ENCODE results near the gene METTL2A.
A peak's percentile ranks its signal among the peaks of the same experiment; 100 is the strongest.
"Not testable (repeated sequence)": the region's sequence is repeated elsewhere in the genome, so short reads cannot be mapped to it uniquely, and the experiment has no call there.

The METTL2A gene

GRCh38 chr17:62423647-62424461 is at the start of gene METTL2A:
Gene METTL2A, plus strand, starts transcription at chr17:62423897. Its CDS starts 6 bp downstream, at chr17:62423903.
- peak; percentile 11 to 85 (median 63) for DNase-seq

GRCh38 chr17:62380253-62380652 is 43.4 kb upstream of the METTL2A start, which contains the start of gene EFCAB3:
Gene EFCAB3, plus strand, starts transcription at chr17:62380553. Its CDS starts 2,427 bp downstream, at chr17:62382980.
- no peak for DNase-seq

GRCh38 chr17:62381561-62381960 is 42.1 kb upstream of the METTL2A start:
- no peak for DNase-seq

GRCh38 chr17:62388856-62389255 is 34.8 kb upstream of the METTL2A start:
- DNase-seq, result no peak

- no peak for DNase-seq
These were observed 30.8 kb upstream of the METTL2A start for GRCh38 chr17:62392908-62393307.

- DNase-seq, result no peak
These were observed 24.8 kb upstream of the METTL2A start for GRCh38 chr17:62398891-62399290.

GRCh38 chr17:62405451-62405850 is 18.2 kb upstream of the METTL2A start:
- no peak for DNase-seq

GRCh38 chr17:62413090-62413489 is 10.6 kb upstream of the METTL2A start:
- not testable (repeated sequence) for DNase-seq

GRCh38 chr17:62426214-62426613 is 2.5 kb downstream of the METTL2A start:
- DNase-seq, result not testable (repeated sequence)

- not testable (repeated sequence) for DNase-seq
These were observed 11.6 kb downstream of the METTL2A start for GRCh38 chr17:62435251-62435650.

GRCh38 chr17:62441181-62441580 is 17.5 kb downstream of the METTL2A start:
- not testable (repeated sequence) for DNase-seq

- no peak for DNase-seq
These were observed 20.4 kb downstream of the METTL2A start for GRCh38 chr17:62444063-62444462.

- DNase-seq, result not testable (repeated sequence)
These were observed 22.1 kb downstream of the METTL2A start for GRCh38 chr17:62445791-62446190.

- not testable (repeated sequence) for DNase-seq
These were observed 28.5 kb downstream of the METTL2A start for GRCh38 chr17:62452195-62452594.

GRCh38 chr17:62453041-62453440 is 29.3 kb downstream of the METTL2A start:
- DNase-seq, result not testable (repeated sequence)

GRCh38 chr17:62453656-62454055 is 30.0 kb downstream of the METTL2A start:
- DNase-seq, result not testable (repeated sequence)

GRCh38 chr17:62454111-62454510 is 30.4 kb downstream of the METTL2A start:
- DNase-seq, result peak in 8 of 56 donors; percentile 1 to 17 (median 6)

GRCh38 chr17:62456016-62456415 is 32.3 kb downstream of the METTL2A start:
- DNase-seq, result no peak

- not testable (repeated sequence) for DNase-seq
These were observed 34.8 kb downstream of the METTL2A start for GRCh38 chr17:62458483-62458882.

- DNase-seq, result not testable (repeated sequence)
These were observed 40.7 kb downstream of the METTL2A start for GRCh38 chr17:62464422-62464821.

GRCh38 chr17:62465271-62465670 is 41.6 kb downstream of the METTL2A start:
- not testable (repeated sequence) for DNase-seq

GRCh38 chr17:62470666-62471379 is 47.1 kb downstream of the METTL2A start:
- peak in 31 of 56 donors; percentile 2 to 84 (median 23) for DNase-seq

All from amygdala (tissue), 56 donors.